Stimulated activated CD8-positive, alpha-beta memory T cell treated with anti-CD3 and anti-CD28 coated beads, Interleukin-12 subunit alpha, Interleukin-12 subunit beta, amount 100 ng/mL, for 24 hours (primary cell): ENCODE measurements around the gene SYNPO2L.

Source experiments
- DNase-seq: peaks from one replicate; pipeline ENCODE4 v3.0.0-alpha.2; 2020; ENCODE audit errors: extremely low read depth

The SYNPO2L gene

DNA sequence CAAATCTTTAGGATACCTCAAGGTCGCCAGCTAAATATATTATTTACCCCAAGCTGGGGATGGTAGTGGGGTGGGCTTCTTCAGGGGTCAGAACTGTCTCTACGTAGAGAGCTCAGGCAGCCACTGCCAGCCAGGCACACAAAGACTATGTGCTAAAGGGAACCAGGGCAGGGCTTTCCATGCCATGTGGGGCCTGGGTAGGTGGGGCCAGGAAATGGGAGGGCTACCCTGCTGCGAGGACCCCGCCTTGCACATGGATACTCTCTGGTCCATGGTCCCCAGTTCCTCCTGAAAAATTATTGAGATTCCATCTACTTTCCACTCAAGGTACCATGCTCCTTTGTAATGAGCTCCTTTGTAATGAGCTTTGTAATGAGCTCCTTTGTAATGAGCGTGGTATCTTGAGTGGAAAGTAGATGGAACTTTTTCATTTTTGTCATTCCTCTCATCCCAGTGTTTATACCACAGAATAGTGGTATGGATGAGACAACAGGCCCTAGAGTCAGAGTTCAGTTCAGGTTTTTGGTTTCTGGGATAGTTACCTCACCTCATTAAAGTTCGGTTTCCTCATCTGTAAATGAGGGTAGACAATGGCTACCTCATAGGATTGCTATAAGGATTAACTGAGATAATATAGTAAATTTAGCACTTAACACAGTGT is 5.8 kb downstream of the SYNPO2L start:
- DNase-seq = no peak

DNA sequence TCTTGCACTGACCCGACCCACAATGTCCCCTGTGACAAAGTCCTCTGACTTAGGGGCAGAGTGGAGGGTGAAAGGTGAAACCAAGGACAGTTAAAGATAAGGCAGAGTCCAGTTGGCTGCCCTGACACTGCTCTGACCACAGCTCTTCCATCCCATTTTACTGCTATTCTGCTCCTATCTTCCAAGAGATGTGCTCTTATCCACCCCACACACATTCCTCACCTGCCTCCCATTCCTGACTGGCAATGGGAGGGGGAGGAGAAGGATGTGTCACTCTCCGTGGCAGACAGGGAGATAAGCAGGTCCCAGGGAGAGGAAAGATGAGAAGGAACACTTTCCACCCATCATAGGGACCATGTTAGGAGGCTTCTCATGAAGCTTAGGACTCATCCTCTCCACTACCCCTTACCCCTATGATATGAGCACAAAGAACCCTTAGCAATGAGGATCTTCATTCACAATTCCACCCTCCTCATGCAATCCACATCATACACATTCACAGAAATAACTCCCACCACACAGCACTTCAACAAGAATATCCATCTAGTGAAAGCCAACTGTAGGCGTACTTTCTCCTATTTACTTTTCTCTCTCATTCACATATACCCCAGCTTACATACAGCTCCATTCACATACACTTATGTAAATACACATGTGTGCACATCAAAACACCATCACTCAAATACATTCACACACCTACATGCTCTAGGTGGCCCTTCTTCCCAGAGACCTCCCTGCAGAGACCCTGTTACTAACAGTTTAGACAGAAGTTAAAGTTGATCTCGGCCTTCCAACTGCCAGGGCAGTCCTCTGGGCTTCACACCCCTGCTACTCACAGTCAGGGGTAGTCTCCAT is 6.6 kb downstream of the SYNPO2L start:
- no peak for DNase-seq

DNA sequence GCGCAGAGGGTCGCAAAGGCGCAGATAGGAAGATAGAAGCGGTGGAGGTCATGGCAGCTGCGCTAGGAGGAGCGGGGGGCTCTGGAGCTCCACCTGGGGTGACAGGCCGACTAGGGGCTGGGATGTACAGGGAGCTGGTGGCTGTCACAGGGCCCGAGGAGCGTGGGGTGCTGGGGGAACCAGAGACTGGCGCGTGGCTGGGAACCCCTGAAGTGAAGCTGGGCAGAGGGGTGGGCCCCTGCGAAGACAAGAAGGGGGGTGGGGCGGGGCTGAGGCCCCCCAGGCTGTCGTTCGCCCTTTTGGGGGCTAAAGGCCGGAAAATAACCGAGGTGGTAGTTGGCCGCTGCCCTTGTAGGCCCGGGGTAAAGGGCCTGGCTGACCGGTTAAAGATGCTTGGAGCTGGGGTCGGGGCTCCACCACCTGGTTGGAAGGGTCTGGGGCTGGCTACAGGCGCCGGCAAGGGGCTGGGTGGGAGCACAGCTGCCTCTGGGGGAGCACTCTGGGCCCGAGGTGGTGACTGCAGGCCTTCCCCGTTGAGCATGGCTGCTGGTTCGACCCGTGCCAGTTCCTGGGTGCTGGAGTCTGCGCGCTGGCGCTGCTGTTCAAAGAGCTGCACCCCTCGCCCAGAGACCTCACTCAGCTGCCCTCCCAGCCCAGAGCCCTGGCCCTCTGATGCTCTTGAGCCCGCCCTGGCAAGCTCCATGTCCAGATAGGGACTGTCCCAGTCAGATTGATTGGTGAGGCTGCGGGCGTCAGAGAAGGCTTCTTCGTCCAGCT is 7.8 kb downstream of the SYNPO2L start:
- DNase-seq = no peak

DNA sequence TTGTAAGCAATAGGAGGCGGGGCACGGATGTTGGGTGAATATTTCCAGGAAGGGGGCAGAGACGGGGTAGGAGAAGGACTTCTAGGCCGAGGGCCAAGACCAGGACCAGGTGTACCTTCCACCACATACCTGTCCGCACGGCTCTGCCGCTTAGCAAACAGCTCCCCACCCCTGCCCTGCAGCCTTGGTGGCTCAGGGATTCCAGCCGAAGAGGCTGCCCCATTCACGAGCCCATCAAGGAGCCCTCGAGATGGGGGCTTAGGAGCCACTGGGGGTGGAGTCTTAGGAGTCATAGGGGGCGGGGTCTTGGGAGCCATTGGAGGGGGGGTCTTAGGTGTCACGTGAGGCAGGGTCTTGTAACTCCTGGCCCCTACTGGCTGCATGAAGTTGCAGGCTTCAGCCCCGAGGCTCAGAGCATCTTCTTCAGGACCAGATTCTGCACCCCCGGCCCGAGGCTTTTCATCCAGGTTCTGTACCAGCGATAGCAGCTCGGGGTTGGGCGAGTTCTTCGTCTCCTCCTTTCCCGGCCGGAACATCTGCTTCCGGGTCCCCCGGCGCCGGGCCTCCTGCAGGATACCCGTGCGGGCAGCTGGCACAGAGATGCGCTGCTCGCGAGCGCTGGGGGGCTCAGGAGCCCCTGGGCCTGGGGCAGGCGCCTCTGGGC is 8.5 kb downstream of the SYNPO2L start:
- no peak for DNase-seq

DNA sequence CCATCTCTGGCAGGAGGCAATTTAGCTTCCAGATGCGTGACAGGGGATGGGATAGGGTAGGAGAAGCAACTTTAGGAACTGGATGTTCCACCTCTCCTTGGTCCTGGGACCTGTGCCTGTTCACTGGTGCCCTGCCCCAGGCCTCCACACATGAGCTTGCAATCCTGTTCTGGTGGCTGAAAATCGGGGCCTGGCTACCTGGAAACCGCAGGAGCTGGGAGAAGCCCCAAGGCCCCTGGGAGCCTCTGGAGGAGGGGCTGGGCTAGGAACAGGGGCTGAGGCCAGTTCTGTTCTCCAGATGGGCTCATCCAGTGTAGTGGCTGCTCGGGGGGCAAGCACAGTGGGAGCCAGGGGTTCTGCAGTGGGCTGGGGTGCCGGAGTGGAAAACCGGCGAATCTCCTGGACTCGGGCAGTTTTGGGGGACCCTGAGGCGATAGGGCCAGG is 9.2 kb downstream of the SYNPO2L start:
- no peak for DNase-seq

DNA sequence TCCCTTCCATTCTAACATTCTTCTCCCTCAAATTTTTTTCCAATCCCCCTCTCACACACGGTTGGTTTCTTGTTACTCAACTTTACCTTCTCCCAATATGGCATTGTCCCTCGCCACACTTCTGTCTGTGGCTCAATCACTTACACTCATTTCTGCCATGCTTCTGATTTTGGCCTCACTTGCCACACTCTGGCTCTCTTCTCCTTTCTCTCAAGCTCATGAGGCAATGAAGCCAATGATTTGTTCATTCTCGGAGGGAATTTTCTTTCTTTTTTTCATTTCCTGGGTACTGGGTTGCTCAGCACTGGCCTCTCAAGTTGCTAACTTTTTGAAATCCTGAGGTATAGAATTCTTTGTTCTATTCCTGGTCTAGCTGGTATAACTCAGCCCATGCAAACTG is 10.6 kb downstream of the SYNPO2L start:
- DNase-seq = no peak

DNA sequence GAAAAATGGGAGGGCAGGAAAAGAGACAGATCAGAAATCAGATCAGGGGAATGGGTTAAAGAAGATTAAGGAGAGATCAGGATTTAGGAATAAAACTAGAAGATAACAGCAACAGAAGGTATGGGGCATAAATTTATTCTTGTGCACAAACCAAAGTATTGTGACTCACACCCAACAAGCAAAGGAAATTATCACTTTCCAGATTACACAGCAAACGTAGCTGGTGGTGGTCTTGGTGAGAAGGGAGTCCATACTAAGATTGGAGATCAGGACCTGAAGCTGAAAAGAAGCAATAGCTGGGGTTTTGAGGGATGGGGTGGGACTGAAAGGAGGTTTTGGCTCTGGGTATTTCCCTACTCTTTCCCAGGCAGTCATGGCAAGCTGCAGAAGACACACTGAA is 11.1 kb downstream of the SYNPO2L start:
- no peak for DNase-seq

DNA sequence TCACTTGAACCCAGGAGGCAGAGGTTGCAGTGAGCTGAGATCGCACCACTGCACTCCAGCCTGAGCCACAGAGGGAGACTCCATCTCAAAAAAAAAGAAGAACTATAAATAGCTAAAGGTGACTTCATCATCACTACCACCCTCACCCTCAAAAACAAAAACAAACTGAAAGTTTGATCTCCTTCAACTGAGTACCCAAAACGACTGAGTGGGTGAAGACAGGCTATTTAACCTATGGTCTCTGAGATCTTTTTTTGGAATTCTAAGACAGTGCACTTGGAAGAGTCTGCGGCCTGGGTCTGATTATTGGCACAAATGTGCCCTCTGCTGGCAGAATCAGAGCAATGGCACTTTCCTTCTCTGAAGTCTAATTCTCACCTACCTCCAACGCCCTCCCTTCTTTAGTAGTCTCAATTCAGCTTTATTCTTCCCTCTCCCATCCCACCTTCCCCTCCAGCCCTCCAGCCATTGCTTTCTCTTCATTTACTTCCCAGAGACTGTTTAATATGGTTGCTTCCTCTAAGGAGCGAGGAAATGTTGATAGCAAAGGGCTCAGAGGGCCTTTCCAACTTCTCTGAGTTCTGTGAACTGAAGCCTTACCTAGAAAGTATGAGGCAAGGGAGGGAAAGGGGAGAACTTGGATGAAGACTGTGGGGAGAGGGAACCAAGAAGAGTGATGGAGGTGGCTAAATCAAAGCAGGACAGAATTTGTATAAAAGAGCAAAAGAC is 11.7 kb downstream of the SYNPO2L start:
- no peak for DNase-seq

DNA sequence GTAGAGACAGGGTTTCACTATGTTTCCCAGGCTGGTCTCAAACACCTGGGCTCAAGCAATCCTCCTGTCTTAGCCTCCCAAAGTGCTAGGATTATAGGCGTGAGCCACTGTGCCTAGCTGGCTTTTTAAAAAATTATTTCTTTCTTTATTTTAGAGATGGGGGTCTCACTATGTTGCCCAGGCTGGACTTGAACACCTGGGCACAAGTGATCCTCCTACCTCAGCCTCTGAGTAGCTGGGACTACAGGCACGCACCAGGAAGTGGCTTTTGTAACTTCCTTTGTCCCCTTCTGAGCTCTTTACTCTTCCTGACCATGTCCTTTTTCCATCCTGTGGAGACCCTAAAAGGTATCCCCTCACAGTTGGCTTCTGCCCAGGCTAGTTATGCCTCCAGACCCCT is 12.5 kb downstream of the SYNPO2L start:
- DNase-seq = no peak

DNA sequence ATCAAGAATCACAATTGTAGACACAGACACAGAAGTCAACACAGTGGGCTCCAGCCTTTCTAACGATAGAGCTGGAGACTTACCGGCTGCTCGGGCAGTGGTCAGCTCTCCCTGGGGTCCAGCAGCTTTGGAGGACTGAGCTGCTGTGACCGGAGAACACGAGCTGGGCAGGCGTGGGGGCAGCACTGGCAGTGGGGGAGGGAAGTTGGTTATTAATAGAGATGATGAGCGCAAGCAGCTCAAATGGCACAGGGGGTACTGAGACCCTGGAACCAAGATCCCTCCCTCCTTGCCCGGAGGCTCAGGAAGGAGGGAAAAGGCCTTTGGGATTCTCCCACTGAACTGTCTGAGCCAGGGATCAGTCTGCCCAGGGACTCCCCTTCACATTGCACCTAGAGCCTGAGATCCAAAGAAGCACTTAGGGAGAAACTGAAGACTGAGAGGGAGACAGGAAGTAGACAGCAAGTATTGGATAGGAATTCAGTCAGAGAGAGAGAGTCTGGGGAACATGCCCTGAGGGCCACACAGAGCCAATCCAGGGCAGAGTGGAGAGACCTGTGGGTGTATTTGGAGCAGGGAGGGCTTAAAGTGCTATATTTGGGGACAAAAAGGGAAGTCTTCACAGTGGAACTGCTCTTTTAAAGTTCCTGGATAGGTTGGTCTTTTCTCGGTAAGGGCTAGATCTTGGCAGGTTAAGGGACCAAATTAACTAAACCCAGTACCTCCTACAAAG is 14.3 kb downstream of the SYNPO2L start, which contains the start of gene MYOZ1:
MYOZ1 (minus strand) TSS at position 147 of the 733 bp plus-strand sequence. CDS start 1,457 bp downstream, outside the sequence.
- no peak for DNase-seq

DNA sequence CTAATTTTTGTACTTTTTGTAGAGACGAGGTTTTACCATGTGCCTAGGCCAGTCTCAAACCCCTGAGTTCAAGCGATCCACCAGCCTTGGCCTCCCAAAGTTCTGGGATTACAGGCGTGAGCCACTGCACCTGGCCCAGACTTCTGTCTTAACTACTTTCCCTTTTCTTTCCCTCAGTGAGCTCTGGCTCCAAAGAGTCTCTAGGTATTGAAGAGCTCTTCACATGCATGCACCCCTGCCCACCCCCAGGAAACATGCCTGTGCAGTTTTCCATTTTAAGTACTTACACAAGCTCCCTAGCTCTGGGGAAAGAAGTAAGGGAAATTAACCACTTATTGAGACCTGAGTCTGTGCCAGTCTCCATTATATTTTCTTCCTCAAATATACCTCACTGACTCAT is 16.5 kb downstream of the SYNPO2L start:
- no peak for DNase-seq

DNA sequence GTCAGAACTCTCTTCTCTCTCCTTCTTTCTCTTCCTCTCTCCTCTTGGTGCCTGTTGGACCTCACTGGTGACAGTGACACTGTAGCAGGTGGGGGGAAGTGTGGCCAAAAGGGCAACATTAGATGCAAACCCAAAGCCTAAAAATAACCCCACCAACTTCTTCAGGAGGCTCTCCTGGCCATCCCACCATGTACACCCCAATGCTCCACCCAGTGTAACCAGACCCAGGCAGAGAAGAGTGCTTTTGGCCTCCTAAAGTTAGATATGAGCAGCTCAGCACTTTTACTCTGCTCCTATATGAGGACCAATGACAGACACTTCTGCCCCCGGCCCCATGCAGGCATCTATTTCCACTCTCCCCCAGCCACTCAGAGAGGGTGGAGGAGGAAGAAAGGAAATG is 20.0 kb downstream of the SYNPO2L start:
- DNase-seq = no peak

DNA sequence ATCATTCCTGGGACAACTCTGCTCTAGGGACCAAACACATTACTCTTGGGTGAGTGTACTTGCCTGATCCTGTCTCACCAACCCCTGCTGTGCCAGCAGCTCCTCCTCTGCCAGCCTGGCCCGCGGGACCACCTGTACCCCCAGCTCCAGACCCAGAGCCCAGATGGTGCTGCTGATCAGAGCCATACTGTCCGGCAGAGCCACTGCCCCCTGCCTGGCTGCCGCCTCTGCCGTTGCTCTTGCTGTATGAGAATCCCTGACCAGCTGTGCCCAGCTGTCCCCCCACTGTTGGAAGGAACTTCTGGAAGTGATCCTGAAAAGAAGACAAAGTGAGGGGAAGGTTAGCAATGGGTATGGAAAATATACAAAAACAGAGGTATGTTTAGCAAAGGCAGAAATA is 21.4 kb downstream of the SYNPO2L start:
- no peak for DNase-seq

DNA sequence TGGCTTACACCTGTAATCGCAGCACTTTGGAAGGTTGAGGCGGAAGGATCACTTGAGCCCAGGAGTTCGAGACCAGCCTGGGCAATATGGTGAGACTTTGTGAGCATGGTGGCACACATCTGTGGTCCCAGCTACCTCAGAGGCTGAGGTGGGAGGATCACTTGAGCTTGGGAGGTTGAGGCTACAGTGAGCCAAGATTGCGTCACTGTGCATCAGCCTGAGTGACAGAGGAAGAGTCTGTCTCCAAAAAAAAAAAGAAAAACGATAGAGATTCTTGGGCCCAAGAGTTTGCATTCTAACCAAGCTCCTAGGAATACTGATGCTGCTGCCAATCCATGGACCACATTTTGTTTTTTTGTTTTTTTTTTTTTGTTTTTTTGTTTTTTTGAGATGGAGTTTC is 26.7 kb downstream of the SYNPO2L start:
- DNase-seq = no peak

DNA sequence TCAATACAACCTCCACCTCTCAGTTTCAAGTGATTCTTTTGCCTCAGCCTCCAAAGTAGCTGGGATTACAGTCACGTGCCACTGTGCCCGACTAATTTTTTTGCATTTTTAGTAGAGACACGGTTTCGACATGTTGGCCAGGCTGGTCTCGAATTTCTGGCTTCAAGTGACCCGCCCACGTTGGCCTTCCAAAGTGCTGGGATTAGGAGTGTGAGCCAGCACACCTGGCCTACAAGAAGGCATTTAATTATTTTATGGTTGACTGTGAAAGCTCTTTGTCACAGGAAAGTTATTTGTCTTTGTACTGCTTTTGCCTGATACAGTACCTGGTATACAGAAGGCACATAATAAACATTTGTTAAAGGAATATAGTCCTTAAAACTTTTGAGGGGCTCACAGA is 27.4 kb downstream of the SYNPO2L start:
- no peak for DNase-seq

DNA sequence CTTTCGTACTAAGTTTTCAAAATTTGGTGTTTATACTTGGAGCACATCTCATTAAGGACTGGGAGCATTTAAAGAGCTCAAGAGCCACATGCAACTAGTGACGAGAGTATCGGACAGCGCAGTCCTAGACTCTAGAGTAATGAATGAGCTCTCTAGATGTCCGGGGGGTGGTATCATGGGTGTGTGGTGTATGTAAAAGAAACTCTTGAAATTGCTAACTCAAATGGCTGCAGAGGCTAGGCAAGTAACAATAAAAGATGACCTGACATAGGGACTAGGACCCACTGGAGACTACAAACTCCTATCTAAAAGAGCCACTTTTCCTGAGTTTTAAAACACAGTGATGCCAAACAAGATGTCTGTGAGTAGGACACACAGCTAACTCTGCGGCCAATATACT is 28.5 kb downstream of the SYNPO2L start:
- DNase-seq = no peak

DNA sequence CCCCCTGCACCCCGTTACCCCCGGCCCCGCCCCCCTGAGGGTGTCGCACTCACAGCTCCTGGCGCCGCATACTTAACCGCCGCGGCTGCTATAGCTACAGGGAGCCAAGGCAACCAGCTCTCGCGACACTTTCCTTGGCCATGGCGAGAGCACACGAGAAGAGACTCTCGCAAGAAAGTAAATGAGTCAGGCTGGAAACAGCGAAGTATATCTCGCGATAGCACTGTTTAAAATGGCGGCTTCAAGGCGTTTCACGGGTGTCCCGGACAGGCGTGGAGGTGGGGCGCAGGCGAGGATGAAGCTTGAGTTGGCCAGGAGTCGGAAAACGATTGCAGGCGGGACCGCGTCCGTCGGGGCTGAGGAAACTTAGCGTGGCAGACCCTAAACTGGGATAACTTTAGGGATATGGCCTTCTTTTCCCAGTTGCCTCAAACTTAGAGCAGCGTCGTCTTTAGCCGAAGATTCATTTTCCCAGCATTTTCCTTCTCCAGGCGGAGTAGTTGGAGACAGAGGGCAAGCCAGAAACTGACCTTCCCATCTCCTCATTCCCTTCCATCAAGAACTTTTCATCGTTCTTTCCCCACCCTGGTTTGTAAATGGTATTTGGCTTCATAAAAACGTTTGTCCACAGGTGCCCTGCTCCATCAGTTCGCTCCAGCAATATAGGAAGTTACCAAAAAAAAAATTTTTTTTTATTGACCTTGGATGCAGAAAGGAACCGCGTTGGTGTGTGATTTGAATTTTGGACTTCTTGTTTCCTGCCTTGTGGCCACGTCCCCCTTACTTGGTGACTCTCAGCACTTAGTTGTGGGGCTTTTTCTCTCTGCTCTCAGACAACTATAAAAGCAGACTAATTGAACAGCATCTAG is 29.7 kb downstream of the SYNPO2L start:
- DNase-seq = peak; percentile 79

DNA sequence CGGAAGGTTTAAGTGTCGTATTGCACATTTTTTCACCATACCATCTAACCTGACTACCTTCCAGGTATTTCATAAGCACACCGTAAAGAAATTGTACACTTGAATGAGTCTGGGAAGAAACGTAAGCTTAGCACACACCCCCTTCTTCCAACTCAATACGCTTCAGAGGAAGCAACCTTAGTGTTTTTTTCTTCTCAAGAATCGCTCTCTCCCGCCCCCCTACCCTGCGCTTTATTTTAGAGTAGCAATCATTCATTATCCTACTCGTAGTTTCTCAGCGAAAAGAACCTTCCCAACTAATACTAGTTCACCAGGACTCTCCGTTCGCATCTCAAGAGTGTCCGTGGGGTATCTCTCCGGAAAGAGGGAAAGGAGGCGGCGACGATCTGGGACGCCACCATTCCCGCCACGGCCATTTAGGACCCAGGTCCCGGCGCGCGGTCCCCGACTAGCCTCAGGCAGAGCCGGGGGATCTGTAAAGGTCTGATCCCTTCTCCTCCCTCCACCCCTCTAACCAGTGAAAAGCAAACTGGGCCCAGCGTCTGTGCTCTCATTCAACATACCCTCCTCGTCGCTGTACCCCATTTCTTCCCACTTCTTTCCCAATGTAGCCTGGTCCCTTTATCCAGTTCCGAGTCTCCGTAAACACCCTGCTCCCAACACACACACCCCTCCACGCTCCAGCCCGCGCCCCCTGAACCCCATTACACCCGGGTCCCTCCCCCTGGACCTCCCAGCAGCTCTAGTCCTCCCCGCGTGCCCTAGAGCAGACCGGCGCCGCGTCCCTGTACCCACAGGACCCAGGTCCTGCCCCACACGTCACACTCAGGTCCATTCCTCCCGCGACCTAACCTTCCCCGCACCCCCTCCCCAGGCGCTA is 30.6 kb downstream of the SYNPO2L start:
- DNase-seq = no peak

DNA sequence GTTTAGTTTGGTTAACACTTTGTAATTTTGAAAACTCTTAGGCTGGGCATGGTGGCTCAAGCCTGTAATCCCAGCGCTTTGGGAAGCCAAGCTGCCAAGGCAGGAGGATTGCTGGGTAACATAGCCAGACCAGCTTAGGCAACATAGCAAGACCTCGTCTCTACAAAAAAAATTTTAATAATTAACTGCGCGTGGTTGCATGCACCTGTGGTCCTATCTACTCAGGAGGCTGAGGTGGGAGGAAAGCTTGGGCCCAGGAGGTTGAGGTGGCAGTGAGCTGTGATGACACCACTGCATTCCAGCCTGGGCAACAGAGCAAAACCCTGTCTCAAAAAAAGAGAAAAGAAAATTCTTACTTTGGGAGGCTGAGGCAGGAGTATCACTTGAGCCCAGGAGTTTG is 32.8 kb downstream of the SYNPO2L start:
- no peak for DNase-seq
